Gastrocnemius medialis (tissue), 4 donors: ENCODE results near the gene CDC14A. TPM values are rescaled to one million over a fixed set of nuclear protein-coding genes. Genes with fewer than 3 reads are reported as not detected.

Source experiments
- ATAC-seq, 2 donors: fragments of 150-250 bp; one replicate each; pipeline ENCODE4 v1.9.1; 2016
- DNase-seq, 2 donors: peaks; one replicate each; pipeline ENCODE4 v3.0.0-alpha.2; 2019
- H3K27ac ChIP-seq, 4 donors: fragments of 200-600 bp; sonication (generic); 1 replicate in 1 of 4; 2 replicates in 3 of 4; pipeline ENCODE4 v1.5.1; 2016 to 2018; ENCODE audit warnings: mild to moderate bottlenecking in 2 of 4, moderate library complexity in 1 of 4
- H3K27me3 ChIP-seq, 3 donors: fragments of 200-600 bp; sonication (generic) in 2 of 3; 1 replicate in 1 of 3; 2 replicates in 2 of 3; pipeline versions ENCODE4 v1.5.1 to v1.6.0; 2016 to 2019; ENCODE audit warnings: mild to moderate bottlenecking in 1 of 3, moderate library complexity in 1 of 3
- H3K36me3 ChIP-seq, 2 donors: fragments of 200-600 bp; sonication (generic) in 1 of 2; one replicate each; pipeline ENCODE4 v1.5.1; 2017 to 2018
- H3K4me1 ChIP-seq, 2 donors: fragments of 200-600 bp; sonication (generic) in 1 of 2; one replicate each; pipeline ENCODE4 v1.5.1; 2016 to 2017; ENCODE audit warnings: mild to moderate bottlenecking in 2 of 2
- H3K4me3 ChIP-seq, 4 donors: fragments of 200-600 bp; sonication (generic) in 3 of 4; 1 replicate in 1 of 4; 2 replicates in 3 of 4; pipeline ENCODE4 v1.5.1; 2016 to 2019; ENCODE audit warnings: mild to moderate bottlenecking in 2 of 4
- H3K9me3 ChIP-seq, 3 donors: fragments of 200-600 bp; sonication (generic) in 2 of 3; 1 replicate in 1 of 3; 2 replicates in 2 of 3; pipeline ENCODE4 v1.5.1; 2016 to 2019
- CTCF ChIP-seq, 5 experiments: fragments of 450-650 bp in 3 of 5; fragments of 200-600 bp in 2 of 5; sonication (generic) in 2 of 5; IDR thresholded peaks in 4 of 5; conservative IDR thresholded peaks in 1 of 5; 1 replicate in 4 of 5; 2 replicates in 1 of 5; pipeline ENCODE4 v1.5.1; 2016 to 2019; ENCODE audit warnings: antibody characterized with exemption in 5 of 5, mild to moderate bottlenecking in 3 of 5, moderate library complexity in 3 of 5
- POLR2A ChIP-seq, 2 donors: fragments of 450-650 bp; IDR thresholded peaks; one replicate each; pipeline ENCODE4 v1.6.1; 2017; ENCODE audit warnings: antibody characterized with exemption in 2 of 2, mild to moderate bottlenecking in 2 of 2, moderate library complexity in 2 of 2
- in situ Hi-C, 4 donors: fragments of 200-750 bp; cut with MboI; loops; one replicate each; pipeline versions ENCODE4 v1.15.0 to v1.8.0; 2017; ENCODE audit warnings: low sequenced_read_pairs in 4 of 4
- intact Hi-C: fragments of 100-400 bp; cut with DNase I; formaldehyde crosslinking; loops from one replicate; pipeline ENCODE4 v1.15.1; 2023; ENCODE audit warnings: low total_unique reads
- total RNA-seq, 4 donors: library from RNA; depleted of rRNA; stranded (reverse); fragments of >200 nt; gene quantifications; one replicate each; pipeline versions ENCODE4 v1.1.0 to v1.2.3, GENCODE V29; 2016

The CDC14A gene
- total RNA-seq, 4 donors from 2014 or later: 2.1 to 10.0 (median 6.0) TPM

- H3K27ac ChIP-seq: no peak overlapping the region
- no peaks in the 10 kb centered on the region for H3K4me1 ChIP-seq
- H3K9me3 ChIP-seq: no peaks in the 10 kb centered on the region
- in situ Hi-C loops: loop anchor here in 1 of 4 donors (25.0 kb wide), 1 partner anchor 379 kb away; no protein-coding TSS in a partner anchor
- intact Hi-C loops: no loop called here
- TF ChIP-seq POLR2A (IDR thresholded peaks at IDR 0.05): no peak
- no peak for TF ChIP-seq CTCF (IDR thresholded peaks at IDR 0.05 in 4 of 5, conservative IDR thresholded peaks at IDR 0.05 in 1 of 5)
- peaks cover 0 to 8% of the 10 kb centered on the region in 2 donors for H3K36me3 ChIP-seq
- no peaks in the 10 kb centered on the region for H3K27me3 ChIP-seq
- DNase-seq: no peak
- no peak for ATAC-seq
- H3K4me3 ChIP-seq: no peak overlapping the region
These were observed 130.9 kb downstream of the CDC14A start for GRCh38 chr1:100483230-100483629.

- Histone ChIP-seq H3K36me3 (peaks cover 0 to 8% of the 10 kb centered on the region in 2 donors), H3K4me1 (no peaks in the 10 kb centered on the region), H3K9me3 (no peaks in the 10 kb centered on the region), H3K27me3 (no peaks in the 10 kb centered on the region), H3K4me3 (no peak overlapping the region), H3K27ac (no peak overlapping the region)
- ATAC-seq: no peak
- in situ Hi-C loops: loop anchor here in 1 of 4 donors (25.0 kb wide), 1 partner anchor 376 kb away; no protein-coding TSS in a partner anchor
- TF ChIP-seq CTCF (IDR thresholded peaks at IDR 0.05 in 4 of 5, conservative IDR thresholded peaks at IDR 0.05 in 1 of 5) (no peak), POLR2A (IDR thresholded peaks at IDR 0.05) (no peak)
- intact Hi-C loops: no loop called here
- no peak for DNase-seq
These were observed 133.6 kb downstream of the CDC14A start for GRCh38 chr1:100485855-100486258.

GRCh38 chr1:100494393-100495084 lies 142.2 kb downstream of the CDC14A start:
- intact Hi-C loops (no loop called here), in situ Hi-C loops (loop anchor here in 1 of 4 donors (25.0 kb wide), 1 partner anchor 368 kb away; no protein-coding TSS in a partner anchor)
- H3K9me3 ChIP-seq: no peaks in the 10 kb centered on the region
- ATAC-seq: no peak
- no peaks in the 10 kb centered on the region for H3K4me1 ChIP-seq
- no peak overlapping the region for H3K4me3 ChIP-seq
- TF ChIP-seq POLR2A (IDR thresholded peaks at IDR 0.05): no peak
- TF ChIP-seq CTCF (IDR thresholded peaks at IDR 0.05 in 4 of 5, conservative IDR thresholded peaks at IDR 0.05 in 1 of 5): no peak
- H3K27me3 ChIP-seq: no peaks in the 10 kb centered on the region
- H3K36me3 ChIP-seq: peaks cover 0 to 15% of the 10 kb centered on the region in 2 donors
- no peak for DNase-seq
- no peak overlapping the region for H3K27ac ChIP-seq

GRCh38 chr1:100496896-100497295 lies 144.6 kb downstream of the CDC14A start:
- H3K4me1 ChIP-seq: no peaks in the 10 kb centered on the region
- intact Hi-C loops: no loop called here
- no peak for TF ChIP-seq CTCF (IDR thresholded peaks at IDR 0.05 in 4 of 5, conservative IDR thresholded peaks at IDR 0.05 in 1 of 5)
- TF ChIP-seq POLR2A (IDR thresholded peaks at IDR 0.05): no peak
- no peak overlapping the region for H3K4me3 ChIP-seq
- in situ Hi-C loops: loop anchor here in 1 of 4 donors (25.0 kb wide), 1 partner anchor 365 kb away; no protein-coding TSS in a partner anchor
- no peak overlapping the region for H3K27ac ChIP-seq
- peaks cover 0 to 24% of the 10 kb centered on the region in 2 donors for H3K36me3 ChIP-seq
- no peaks in the 10 kb centered on the region for H3K9me3 ChIP-seq
- no peak for ATAC-seq
- no peak for DNase-seq
- no peaks in the 10 kb centered on the region for H3K27me3 ChIP-seq
